Endothelial cell (in vitro differentiated cells): Measurements from ENCODE around the gene ADGRG6. TPM values are rescaled to one million over a fixed set of nuclear protein-coding genes. Genes with fewer than 3 reads are reported as not detected.

Source experiments
- DNase-seq: peaks from one replicate; pipeline ENCODE4 v3.0.0; 2021; ENCODE audit warnings: low spot score
- H3K27ac Mint-ChIP-seq: one replicate; pipeline ENCODE4 v1.8.0; 2021; ENCODE audit warnings: mixed read lengths, inconsistent platforms; ENCODE audit not compliant: unreplicated experiment
- H3K27me3 Mint-ChIP-seq: one replicate; pipeline ENCODE4 v1.8.0; 2021; ENCODE audit warnings: mild to moderate bottlenecking, moderate library complexity, mixed read lengths, inconsistent platforms; ENCODE audit not compliant: unreplicated experiment
- H3K36me3 Mint-ChIP-seq: one replicate; pipeline ENCODE4 v1.8.0; 2021; ENCODE audit warnings: mild to moderate bottlenecking, low read depth, mixed read lengths, inconsistent platforms; ENCODE audit not compliant: unreplicated experiment
- H3K4me1 Mint-ChIP-seq: one replicate; pipeline ENCODE4 v1.8.0; 2021; ENCODE audit warnings: mild to moderate bottlenecking, mixed read lengths, inconsistent platforms; ENCODE audit not compliant: unreplicated experiment
- H3K4me3 Mint-ChIP-seq: one replicate; pipeline ENCODE4 v1.8.0; 2021; ENCODE audit warnings: mild to moderate bottlenecking, mixed read lengths, inconsistent platforms; ENCODE audit not compliant: unreplicated experiment
- H3K9me3 Mint-ChIP-seq: one replicate; pipeline ENCODE4 v1.8.0; 2021; ENCODE audit warnings: mixed read lengths, inconsistent platforms; ENCODE audit not compliant: unreplicated experiment
- CTCF ChIP-seq: fragments of 200-600 bp; sonication (generic); IDR thresholded peaks from one replicate; pipeline ENCODE4 v1.5.0; 2021; ENCODE audit warnings: antibody characterized with exemption; ENCODE audit not compliant: unreplicated experiment
- total RNA-seq: library from RNA; stranded (reverse); fragmentation: NEBNext Ultra II Directional; extraction: Animal tissue kit (Norgen Biotek cat#: 25700); gene quantifications from one replicate; pipeline ENCODE4 v1.2.1, GENCODE V29; 2021; ENCODE audit not compliant: unreplicated experiment

ADGRG6 gene
- total RNA-seq, 1 donor from 2014 or later: 8.8 TPM

- Mint-ChIP-seq H3K4me3 (no peak overlapping the region), H3K36me3 (no peaks in the 10 kb centered on the region), H3K4me1 (no peaks in the 10 kb centered on the region), H3K27me3 (no peaks in the 10 kb centered on the region), H3K9me3 (no peaks in the 10 kb centered on the region), H3K27ac (no peak overlapping the region)
- no peak for DNase-seq
- no peak for TF ChIP-seq CTCF
Measured at GRCh38 chr6:142339113-142339512, 37.3 kb downstream of the ADGRG6 start.

- Mint-ChIP-seq H3K4me1 (no peaks in the 10 kb centered on the region), H3K27ac (no peak overlapping the region), H3K36me3 (no peaks in the 10 kb centered on the region), H3K4me3 (no peak overlapping the region), H3K27me3 (no peaks in the 10 kb centered on the region), H3K9me3 (no peaks in the 10 kb centered on the region)
- TF ChIP-seq CTCF: no peak
- no peak for DNase-seq
Measured at GRCh38 chr6:142339968-142340658, 38.3 kb downstream of the ADGRG6 start.

- H3K4me3 Mint-ChIP-seq: no peak overlapping the region
- no peaks in the 10 kb centered on the region for H3K4me1 Mint-ChIP-seq
- no peaks in the 10 kb centered on the region for H3K36me3 Mint-ChIP-seq
- H3K27ac Mint-ChIP-seq: no peak overlapping the region
- no peaks in the 10 kb centered on the region for H3K27me3 Mint-ChIP-seq
- no peak for DNase-seq
- H3K9me3 Mint-ChIP-seq: no peaks in the 10 kb centered on the region
- no peak for TF ChIP-seq CTCF
Measured at GRCh38 chr6:142341855-142342330, 40.1 kb downstream of the ADGRG6 start.

GRCh38 chr6:142342986-142343385, 41.2 kb downstream of the ADGRG6 start:
- no peak for DNase-seq
- H3K27me3 Mint-ChIP-seq: no peaks in the 10 kb centered on the region
- H3K4me3 Mint-ChIP-seq: no peak overlapping the region
- H3K4me1 Mint-ChIP-seq: no peaks in the 10 kb centered on the region
- no peak overlapping the region for H3K27ac Mint-ChIP-seq
- TF ChIP-seq CTCF: no peak
- no peaks in the 10 kb centered on the region for H3K9me3 Mint-ChIP-seq
- H3K36me3 Mint-ChIP-seq: no peaks in the 10 kb centered on the region

GRCh38 chr6:142343938-142344337, 42.1 kb downstream of the ADGRG6 start:
- no peak overlapping the region for H3K27ac Mint-ChIP-seq
- DNase-seq: no peak
- no peak for TF ChIP-seq CTCF
- no peaks in the 10 kb centered on the region for H3K27me3 Mint-ChIP-seq
- peaks cover 2% of the 10 kb centered on the region for H3K4me1 Mint-ChIP-seq
- no peak overlapping the region for H3K4me3 Mint-ChIP-seq
- H3K9me3 Mint-ChIP-seq: no peaks in the 10 kb centered on the region
- no peaks in the 10 kb centered on the region for H3K36me3 Mint-ChIP-seq
